Naive thymus-derived CD8-positive, alpha-beta T cell (primary cell): ENCODE measurements around the gene SORCS2. TPM values are rescaled to one million over a fixed set of nuclear protein-coding genes. Genes with fewer than 3 reads are reported as not detected.

Experiments
- ATAC-seq, 2 donors: fragments of 150-1000 bp; cut with Tn5 transposase in 1 of 2; sonication (Bioruptor Pico), chemical (Tn5 transposase) in 1 of 2; 1 replicate in 1 of 2; 2 replicates in 1 of 2; pipeline ENCODE4 v1.10.0; 2021; ENCODE audit warnings: mild to moderate bottlenecking in 2 of 2, moderate library complexity in 2 of 2
- POLR2A ChIA-PET: fragments of 350-600 bp; sonication (Branson Sonifier 250); formaldehyde crosslinking; loops from one replicate; lab custom pipeline; 2021; ENCODE audit warnings: antibody characterized with exemption; lab: Charles Lee
- DNase-seq, 10 donors: peaks; one replicate each; pipeline versions ENCODE4 v3.0.0 to v3.0.0-alpha.2; 2020 to 2022
- H3K27ac Mint-ChIP-seq, 10 donors: one replicate each; pipeline ENCODE4 v1.8.0; 2020 to 2022; ENCODE audit warnings: mild to moderate bottlenecking in 10 of 10, mixed read lengths in 10 of 10, moderate library complexity in 4 of 10, inconsistent platforms in 1 of 10
- H3K27me3 Mint-ChIP-seq, 5 donors: one replicate each; pipeline ENCODE4 v1.8.0; 2021 to 2022; ENCODE audit warnings: mixed read lengths in 5 of 5
- H3K36me3 Mint-ChIP-seq, 3 donors: one replicate each; pipeline ENCODE4 v1.8.0; 2020 to 2022; ENCODE audit warnings: mixed read lengths in 3 of 3, mild to moderate bottlenecking in 2 of 3, inconsistent platforms in 1 of 3
- H3K4me1 Mint-ChIP-seq, 4 donors: one replicate each; pipeline ENCODE4 v1.8.0; 2021 to 2022; ENCODE audit warnings: mixed read lengths in 4 of 4
- H3K4me3 Mint-ChIP-seq, 10 donors: one replicate each; pipeline ENCODE4 v1.8.0; 2020 to 2022; ENCODE audit warnings: mild to moderate bottlenecking in 10 of 10, mixed read lengths in 10 of 10, moderate library complexity in 6 of 10, inconsistent platforms in 1 of 10
- H3K9me3 Mint-ChIP-seq, 9 donors: one replicate each; pipeline ENCODE4 v1.8.0; 2020 to 2022; ENCODE audit warnings: mixed read lengths in 9 of 9, mild to moderate bottlenecking in 3 of 9, inconsistent platforms in 1 of 9, moderate library complexity in 1 of 9
- polyA plus RNA-seq, 3 donors: library from polyadenylated mRNA; unstranded; fragments of 300-500 nt; fragmentation: Illumina TruSeq; gene quantifications; one replicate each; pipeline ENCODE4 v1.2.3, GENCODE V29; 2021
- total RNA-seq, 8 experiments: library from RNA in 2 of 8; stranded (reverse) in 2 of 8; gene quantifications; one replicate each; pipeline ENCODE4 v1.2.3 and lab custom pipeline; 2021 to 2026

The SORCS2 gene
- total and polyA plus RNA-seq, 5 experiments from 2014 or later = not detected

DNA sequence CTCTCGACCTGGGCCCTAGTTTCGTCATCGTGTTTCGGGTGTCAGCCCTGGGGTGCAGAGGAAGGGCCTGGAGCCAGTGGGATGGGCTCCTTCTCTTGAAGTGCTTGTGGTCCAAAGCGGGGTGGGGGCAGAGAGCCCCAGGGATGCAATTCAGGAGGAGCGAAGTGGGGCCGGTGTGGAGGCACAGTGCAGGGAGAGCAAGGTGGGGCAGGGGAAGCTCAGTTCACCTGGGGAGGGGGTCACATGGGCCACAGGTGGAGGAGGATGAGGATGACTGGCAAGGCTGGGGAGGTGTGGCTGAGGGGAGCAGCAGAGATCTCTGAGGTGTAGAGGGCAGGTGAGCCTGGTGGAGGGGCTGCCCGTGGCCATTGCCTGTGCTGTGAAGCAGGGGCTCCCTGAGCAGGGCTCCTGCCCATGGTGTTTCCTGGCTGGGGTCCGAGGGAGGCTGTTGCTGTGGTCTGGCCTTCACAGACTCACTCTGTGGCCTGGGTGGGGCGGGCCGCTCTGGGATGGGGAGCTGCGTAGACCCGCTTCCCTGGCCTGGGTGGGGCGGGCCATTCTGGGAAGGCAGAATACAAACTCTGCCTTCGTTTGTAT, 6.9 kb downstream of the SORCS2 start:
- Mint-ChIP-seq H3K27me3 (peaks cover 24 to 74% (median 44%) of the 10 kb centered on the region in 5 donors), H3K27ac (no peak overlapping the region), H3K36me3 (no peaks in the 10 kb centered on the region), H3K4me3 (no peak overlapping the region), H3K9me3 (no peaks in the 10 kb centered on the region), H3K4me1 (peaks cover 0 to under 1% (median 0%) of the 10 kb centered on the region in 4 donors)
- DNase-seq (no peak), ATAC-seq (no peak)
- POLR2A ChIA-PET = no interaction called here

DNA sequence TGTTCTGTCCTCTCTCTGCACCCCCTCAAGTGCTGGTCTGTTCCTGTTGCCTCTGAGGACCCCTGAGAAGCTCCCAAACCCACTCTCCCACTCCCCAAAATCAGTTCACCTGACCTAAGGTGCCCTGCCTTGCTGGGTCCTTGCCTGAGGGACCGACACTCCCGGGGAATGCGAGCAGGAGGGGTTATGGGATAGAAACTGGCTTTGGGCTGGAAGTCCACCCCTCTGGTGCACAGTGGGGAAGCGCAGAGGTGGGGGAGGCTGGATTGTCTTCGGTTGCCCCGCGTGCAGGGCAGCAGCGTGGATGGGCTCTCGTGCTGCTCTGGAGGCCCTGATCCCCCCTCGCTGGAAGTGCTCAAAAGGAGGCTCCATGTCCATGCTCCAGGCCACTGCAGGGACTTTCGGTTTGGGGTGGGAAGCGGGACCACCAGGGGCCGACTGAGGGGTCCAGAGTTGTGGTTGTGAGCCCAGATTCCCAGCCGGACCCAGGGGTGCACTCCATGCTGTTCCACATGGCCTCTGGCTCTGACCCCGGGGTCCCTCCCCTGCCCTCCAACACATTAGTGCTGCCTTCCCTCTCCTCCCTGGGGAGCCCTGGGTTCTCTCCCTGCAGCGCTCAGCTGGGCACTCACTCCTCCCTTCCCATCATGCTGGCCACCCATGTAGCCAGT, 7.6 kb downstream of the SORCS2 start:
- POLR2A ChIA-PET = no interaction called here
- Mint-ChIP-seq H3K27ac (no peak overlapping the region), H3K4me1 (no peaks in the 10 kb centered on the region), H3K36me3 (no peaks in the 10 kb centered on the region), H3K4me3 (no peak overlapping the region), H3K9me3 (no peaks in the 10 kb centered on the region), H3K27me3 (peaks cover 21 to 67% (median 37%) of the 10 kb centered on the region in 5 donors)
- ATAC-seq (no peak), DNase-seq (no peak)

DNA sequence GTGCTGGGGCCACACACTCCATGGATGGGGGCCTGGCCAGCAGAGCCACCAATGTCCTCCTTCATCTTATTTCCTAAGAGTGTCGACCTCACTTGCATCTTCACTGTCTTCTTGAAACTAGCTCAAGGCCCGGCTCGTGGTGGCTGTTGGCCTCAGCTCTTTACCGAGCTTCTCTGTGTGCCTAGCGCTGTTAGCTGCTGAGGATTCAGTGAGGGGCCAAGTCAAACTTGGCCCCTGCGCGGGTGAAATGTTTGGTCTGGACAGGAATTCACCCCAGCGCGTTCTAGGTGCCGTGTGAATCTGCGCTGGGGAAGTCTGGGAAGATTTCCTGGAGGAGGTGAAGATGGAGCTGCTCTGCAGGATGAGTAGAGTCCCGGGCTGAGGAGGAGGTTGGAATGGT, 8.5 kb downstream of the SORCS2 start:
- Mint-ChIP-seq H3K36me3 (no peaks in the 10 kb centered on the region), H3K27ac (no peak overlapping the region), H3K27me3 (peaks cover 20 to 58% (median 33%) of the 10 kb centered on the region in 5 donors), H3K4me3 (no peak overlapping the region), H3K4me1 (no peaks in the 10 kb centered on the region), H3K9me3 (no peaks in the 10 kb centered on the region)
- DNase-seq (no peak), ATAC-seq (no peak)
- POLR2A ChIA-PET = no interaction called here

DNA sequence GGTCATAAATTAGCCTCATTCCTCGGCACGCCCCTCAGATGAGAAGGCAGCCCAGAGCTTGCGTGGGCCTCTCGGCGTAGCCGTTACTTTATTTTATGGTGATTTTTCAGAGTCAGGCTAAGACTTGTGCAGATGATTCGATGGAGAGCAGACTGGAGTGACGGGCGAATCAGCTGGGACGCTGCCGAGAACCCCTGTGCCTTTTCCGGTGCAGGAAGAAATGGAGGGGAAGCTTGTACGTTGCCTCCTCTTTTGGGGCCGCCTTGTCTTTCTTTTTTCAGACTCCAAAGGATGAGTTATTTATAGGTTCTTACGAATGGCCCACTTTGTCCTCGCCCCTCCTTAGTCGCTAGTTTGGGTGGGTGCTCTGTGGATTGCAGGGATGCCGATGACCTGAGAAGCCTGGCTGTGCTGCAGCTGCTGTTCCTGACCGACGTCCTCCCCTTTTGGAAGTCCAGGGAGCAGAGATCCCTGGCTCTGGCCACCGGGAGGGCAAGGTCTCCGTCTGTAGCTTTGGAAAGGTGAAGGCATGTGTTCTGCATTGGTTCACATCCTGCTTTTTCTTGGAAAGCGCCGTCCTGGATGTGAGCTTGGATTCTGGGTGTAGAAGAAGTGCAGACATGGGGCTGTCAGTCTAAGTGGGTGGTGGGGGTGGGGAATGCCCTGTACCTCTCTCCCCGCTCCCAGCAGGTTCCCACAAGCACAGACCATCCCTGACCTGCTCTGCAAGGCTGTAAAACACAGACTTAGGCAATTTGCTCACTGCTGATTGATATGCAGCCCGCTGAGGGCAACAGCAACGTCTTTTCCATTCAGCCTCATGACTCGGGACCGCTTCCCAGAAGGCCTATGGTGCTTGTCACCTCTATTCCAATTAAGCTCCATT, 9.3 kb downstream of the SORCS2 start:
- POLR2A ChIA-PET = no interaction called here
- Mint-ChIP-seq H3K27ac (no peak overlapping the region), H3K9me3 (no peaks in the 10 kb centered on the region), H3K4me3 (no peak overlapping the region), H3K4me1 (no peaks in the 10 kb centered on the region), H3K36me3 (no peaks in the 10 kb centered on the region), H3K27me3 (peaks cover 13 to 50% (median 26%) of the 10 kb centered on the region in 5 donors)
- no peak for DNase-seq
- no peak for ATAC-seq

DNA sequence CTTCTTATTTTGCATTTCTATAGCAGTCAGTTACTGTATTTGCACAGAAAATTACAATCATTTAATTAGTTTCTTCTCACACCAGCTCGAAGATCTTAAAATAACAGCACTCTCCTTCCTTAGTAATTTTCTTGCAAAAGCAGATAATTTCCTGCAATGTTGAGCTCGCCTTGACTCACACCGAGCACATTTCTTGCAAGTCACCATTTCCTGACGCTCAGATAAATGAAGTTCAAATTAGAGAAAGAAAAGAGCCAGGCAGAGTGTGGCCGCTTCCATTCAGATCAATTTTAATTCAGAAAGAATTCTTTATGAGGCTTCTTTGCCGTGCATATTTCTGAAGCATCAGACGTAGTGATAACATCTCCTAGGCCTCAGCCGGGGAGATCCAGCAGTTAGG, 10.1 kb downstream of the SORCS2 start:
- Mint-ChIP-seq H3K36me3 (no peaks in the 10 kb centered on the region), H3K4me3 (no peak overlapping the region), H3K27me3 (peaks cover 7 to 42% (median 20%) of the 10 kb centered on the region in 5 donors), H3K27ac (no peak overlapping the region), H3K9me3 (no peaks in the 10 kb centered on the region), H3K4me1 (no peaks in the 10 kb centered on the region)
- DNase-seq (no peak), ATAC-seq (no peak)
- POLR2A ChIA-PET = no interaction called here

DNA sequence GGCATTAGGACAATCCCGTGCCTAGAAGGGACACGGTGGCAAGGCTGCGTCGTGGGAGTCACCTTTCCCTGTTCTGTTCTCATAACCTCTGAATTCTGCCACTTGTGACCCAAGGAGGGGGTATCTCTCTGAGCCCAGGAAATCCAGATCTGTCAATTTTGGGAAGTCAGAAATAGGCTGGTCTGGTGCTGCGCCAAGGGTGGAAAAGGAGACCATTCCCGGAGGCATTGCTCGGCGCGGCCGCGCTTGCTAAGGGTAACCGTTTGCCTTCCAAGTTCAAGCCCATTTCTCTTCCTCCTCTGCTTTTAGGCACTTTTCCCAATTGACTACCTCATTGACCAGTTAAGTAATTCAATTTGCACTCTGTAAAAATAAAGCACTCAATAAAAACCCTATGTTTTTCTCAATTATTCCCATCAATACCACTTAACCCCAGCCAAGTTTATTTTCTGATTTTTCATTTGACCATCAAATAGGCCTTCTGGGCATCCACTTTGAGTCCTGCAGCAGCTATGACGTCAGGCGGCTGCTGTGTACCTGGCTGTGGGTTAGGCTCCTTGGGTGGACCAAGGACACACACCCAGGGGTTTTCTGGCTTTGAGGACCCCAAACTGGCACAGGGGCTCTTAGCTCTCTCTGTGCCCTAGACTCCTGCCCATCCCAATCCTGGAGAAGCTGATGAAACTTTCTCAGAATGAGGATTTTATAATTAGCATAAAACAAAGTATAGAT, 12.5 kb downstream of the SORCS2 start:
- ATAC-seq (no peak), DNase-seq (peak in 1 of 10 donors; percentile 36)
- Mint-ChIP-seq H3K27me3 (peaks cover 3 to 32% (median 16%) of the 10 kb centered on the region in 5 donors), H3K4me3 (no peak overlapping the region), H3K27ac (no peak overlapping the region), H3K9me3 (no peaks in the 10 kb centered on the region), H3K4me1 (no peaks in the 10 kb centered on the region), H3K36me3 (no peaks in the 10 kb centered on the region)
- POLR2A ChIA-PET = no interaction called here

DNA sequence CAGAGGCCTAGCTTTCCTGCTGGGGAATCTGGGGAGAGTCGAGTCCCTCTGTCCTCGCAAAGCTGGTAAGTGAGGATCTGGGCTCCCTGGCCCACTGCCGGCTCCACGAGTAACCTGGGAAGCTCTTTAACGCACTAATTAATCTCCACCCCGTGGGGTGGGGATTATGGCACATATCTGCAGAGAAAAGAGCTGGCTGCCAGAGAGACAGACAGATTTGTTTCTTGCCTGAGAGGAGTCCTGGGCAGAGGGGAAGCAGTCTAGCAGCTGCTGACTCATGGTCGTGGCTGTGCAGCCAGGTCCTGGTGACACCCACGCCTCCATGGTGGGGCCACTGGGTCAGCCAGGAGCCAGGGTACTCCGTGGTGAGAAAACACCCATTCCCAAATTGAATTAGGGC, 14.0 kb downstream of the SORCS2 start:
- POLR2A ChIA-PET = no interaction called here
- H3K4me1 Mint-ChIP-seq = no peaks in the 10 kb centered on the region

DNA sequence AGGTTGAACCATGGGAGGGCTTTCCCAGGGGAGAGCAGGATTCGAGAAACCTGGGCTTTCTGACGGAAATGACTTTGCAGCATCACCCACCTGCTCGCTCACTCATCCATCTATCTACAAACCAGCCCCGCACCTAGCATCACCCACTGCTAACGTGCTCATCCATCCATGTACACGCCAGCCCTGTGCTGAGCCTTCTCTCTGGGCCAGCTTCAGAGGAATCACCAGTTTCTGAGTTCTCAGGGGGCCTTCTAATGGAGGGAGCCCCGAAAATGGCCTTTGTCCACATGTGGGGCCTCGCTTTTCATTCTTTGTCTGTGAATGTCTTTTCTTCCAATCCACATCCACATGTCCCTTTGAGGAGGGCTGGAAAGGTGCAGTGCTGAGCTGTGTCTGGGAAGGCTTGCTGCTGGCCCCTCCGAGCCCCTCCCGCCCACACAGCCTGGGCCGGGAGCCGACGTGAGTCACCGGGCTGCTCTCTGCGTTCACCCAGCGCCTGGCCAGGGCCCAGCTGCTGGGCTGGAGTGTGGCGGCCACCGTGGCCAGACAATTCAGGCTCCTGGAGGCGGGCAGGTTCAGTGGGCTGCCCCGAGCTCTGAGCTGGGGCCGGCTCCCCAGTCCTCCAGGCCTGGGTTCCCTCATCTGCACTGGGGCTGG, 14.7 kb downstream of the SORCS2 start:
- ATAC-seq (no peak), DNase-seq (peak in 1 of 10 donors; percentile 14)
- H3K27me3 Mint-ChIP-seq = peaks cover 3 to 21% (median 11%) of the 10 kb centered on the region in 5 donors
- POLR2A ChIA-PET = no interaction called here
- H3K9me3 Mint-ChIP-seq = no peaks in the 10 kb centered on the region
- H3K27ac Mint-ChIP-seq = no peak overlapping the region
- H3K4me3 Mint-ChIP-seq = no peak overlapping the region
- no peaks in the 10 kb centered on the region for H3K4me1 Mint-ChIP-seq
- no peaks in the 10 kb centered on the region for H3K36me3 Mint-ChIP-seq

More for the DNA sequence above, 14.0 kb downstream of the SORCS2 start:
- H3K27me3 Mint-ChIP-seq = peaks cover 2 to 27% (median 10%) of the 10 kb centered on the region in 5 donors
- H3K27ac Mint-ChIP-seq = no peak overlapping the region
- H3K9me3 Mint-ChIP-seq = no peaks in the 10 kb centered on the region
- no peak overlapping the region for H3K4me3 Mint-ChIP-seq
- no peaks in the 10 kb centered on the region for H3K36me3 Mint-ChIP-seq
- DNase-seq (no peak), ATAC-seq (no peak)

DNA sequence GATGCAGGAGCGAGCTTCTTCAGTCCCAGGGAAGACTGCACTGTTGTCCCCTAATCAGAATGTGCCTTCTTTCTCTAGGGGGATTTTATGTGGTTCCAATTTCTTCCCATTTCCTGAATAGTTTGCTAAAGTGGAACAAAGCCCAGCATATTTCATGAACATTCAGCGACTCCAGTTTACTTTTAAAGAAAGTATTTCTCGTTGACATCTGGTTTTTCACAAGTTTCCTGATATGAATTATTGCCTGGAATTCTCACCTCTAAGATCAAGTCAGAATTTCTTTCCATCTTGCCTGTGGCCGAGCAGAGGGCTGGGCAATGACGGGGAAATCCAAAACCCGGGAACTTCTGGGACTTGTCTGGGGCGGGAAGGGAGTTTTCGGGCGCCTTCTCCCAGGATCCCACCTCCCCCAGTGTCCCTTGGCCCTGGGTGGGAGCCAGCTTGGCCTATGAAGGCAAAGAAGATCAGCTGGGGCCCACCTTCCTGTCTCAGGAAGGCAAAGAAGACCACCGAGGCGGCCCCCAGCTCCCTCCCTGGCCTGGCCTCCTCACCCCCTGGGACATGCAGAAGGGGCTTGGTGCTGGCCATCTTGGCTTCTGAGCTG, 15.4 kb downstream of the SORCS2 start:
- no peak overlapping the region for H3K27ac Mint-ChIP-seq

DNA sequence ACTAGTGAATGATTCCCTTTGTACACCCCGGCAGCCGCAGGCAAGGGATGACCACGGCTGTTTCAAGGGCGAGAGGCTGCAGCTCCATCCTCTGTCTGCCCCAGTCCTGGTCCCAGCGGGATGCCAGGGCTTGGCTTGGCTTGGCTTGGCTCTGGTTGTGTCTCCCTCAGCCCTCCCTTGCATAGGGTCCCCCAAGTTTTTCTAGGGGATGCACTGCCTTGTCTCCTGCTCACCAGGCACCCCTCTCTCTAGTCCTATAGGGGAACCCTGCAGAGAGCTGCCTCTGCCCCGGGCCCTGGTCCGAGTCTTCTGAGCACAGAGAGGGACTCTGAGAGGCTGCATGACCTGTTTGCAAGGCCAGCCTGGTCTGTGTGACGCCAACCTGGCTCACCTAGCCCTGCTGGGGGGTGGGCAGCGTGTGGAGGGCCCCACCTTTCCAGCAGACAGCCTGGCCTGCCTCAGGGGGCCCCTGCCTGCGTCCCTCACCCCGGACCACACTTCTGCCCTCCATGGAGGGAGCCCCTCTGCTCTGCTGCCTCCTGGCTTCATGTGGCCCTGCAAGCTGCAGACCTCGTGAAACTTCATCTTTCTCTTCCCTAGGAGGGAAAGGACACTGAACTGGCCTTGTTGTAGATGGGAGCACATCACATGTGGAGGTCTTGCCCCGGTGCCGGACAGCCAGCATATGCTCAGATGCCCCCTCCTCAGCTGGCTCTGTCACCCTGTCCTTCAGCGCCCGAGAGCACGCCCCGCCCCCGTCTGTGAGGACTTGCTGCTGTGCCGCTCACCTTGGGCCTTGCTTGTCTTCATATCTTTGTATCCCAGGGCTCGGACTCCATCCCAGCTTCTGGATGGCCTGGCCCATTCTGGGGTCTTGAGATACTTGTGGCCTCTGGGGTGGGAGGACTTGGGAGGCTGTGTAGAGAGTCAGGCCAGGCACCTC, 16.4 kb downstream of the SORCS2 start:
- no peak overlapping the region for H3K27ac Mint-ChIP-seq
- DNase-seq = no peak
- peaks cover 4 to 25% (median 8%) of the 10 kb centered on the region in 5 donors for H3K27me3 Mint-ChIP-seq
- no peak for ATAC-seq
- H3K4me3 Mint-ChIP-seq = no peak overlapping the region
- H3K36me3 Mint-ChIP-seq = no peaks in the 10 kb centered on the region
- H3K4me1 Mint-ChIP-seq = no peaks in the 10 kb centered on the region
- no peaks in the 10 kb centered on the region for H3K9me3 Mint-ChIP-seq
- POLR2A ChIA-PET = no interaction called here

More for the DNA sequence above, 15.4 kb downstream of the SORCS2 start:
- ATAC-seq (no peak), DNase-seq (no peak)
- POLR2A ChIA-PET = no interaction called here
- Mint-ChIP-seq H3K36me3 (no peaks in the 10 kb centered on the region), H3K4me3 (no peak overlapping the region), H3K9me3 (no peaks in the 10 kb centered on the region), H3K27me3 (peaks cover 4 to 22% (median 8%) of the 10 kb centered on the region in 5 donors), H3K4me1 (no peaks in the 10 kb centered on the region)

DNA sequence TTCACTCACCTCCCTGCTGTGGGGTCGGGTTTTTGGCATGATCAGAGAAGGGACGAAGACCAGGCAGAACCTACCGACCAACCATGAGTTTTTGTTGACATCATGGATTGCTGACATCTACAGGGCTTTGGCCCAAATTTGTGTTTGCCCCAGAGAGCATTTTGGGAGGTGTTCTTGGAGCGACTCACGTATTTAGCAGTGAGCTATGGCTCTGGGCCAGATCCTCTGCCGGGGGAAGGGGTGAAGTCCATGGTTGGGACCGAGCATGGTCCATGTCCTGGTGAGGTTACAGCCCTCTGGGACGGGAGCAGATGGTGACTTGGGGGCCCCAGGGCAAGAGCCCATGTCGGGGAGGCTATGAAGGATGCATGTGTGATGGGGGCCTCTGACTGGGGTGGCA, 17.4 kb downstream of the SORCS2 start:
- Mint-ChIP-seq H3K36me3 (no peaks in the 10 kb centered on the region), H3K4me1 (no peaks in the 10 kb centered on the region), H3K27ac (no peak overlapping the region), H3K9me3 (peaks cover 0 to 8% (median 0%) of the 10 kb centered on the region in 9 donors), H3K27me3 (peaks cover 4 to 25% (median 8%) of the 10 kb centered on the region in 5 donors), H3K4me3 (no peak overlapping the region)
- DNase-seq (no peak), ATAC-seq (no peak)
- POLR2A ChIA-PET = no interaction called here
